Natural killer cell (primary cell): ENCODE data around the gene EPN3. TPM values are rescaled to one million over a fixed set of nuclear protein-coding genes. Genes with fewer than 3 reads are reported as not detected.

Experiments used
- ATAC-seq, 3 donors: fragments of 150-1000 bp in 2 of 3; fragments of 200-7000 bp in 1 of 3; cut with Tn5 transposase; 1 replicate in 1 of 3; 2 replicates in 2 of 3; pipeline ENCODE4 v1.10.0; 2021; ENCODE audit warnings: mild to moderate bottlenecking in 2 of 3, moderate library complexity in 2 of 3
- DNase-seq, 2 donors: peaks; one replicate each; pipeline versions ENCODE4 v3.0.0 to v3.0.0-alpha.2; 2013 to 2021; ENCODE audit warnings: mixed read lengths in 1 of 2
- H3K27ac ChIP-seq: one replicate; pipeline ENCODE4 v1.5.1; 2013; ENCODE audit warnings: mild to moderate bottlenecking, low read length
- H3K27me3 ChIP-seq: one replicate; pipeline ENCODE4 v1.6.1; 2013; ENCODE audit warnings: low read length; ENCODE audit not compliant: control insufficient read depth, insufficient read depth
- H3K36me3 ChIP-seq: one replicate; pipeline ENCODE4 v1.6.1; 2013; ENCODE audit warnings: low read length; ENCODE audit not compliant: control insufficient read depth, insufficient read depth
- H3K4me1 ChIP-seq: one replicate; pipeline ENCODE4 v1.6.1; 2013; ENCODE audit warnings: low read length; ENCODE audit not compliant: control insufficient read depth, insufficient read depth
- H3K4me3 ChIP-seq: one replicate; pipeline ENCODE4 v1.5.1; 2013; ENCODE audit warnings: low read length
- H3K9me3 ChIP-seq: one replicate; pipeline ENCODE4 v1.6.1; 2013; ENCODE audit warnings: low read length; ENCODE audit not compliant: control insufficient read depth, insufficient read depth
- H3K27ac Mint-ChIP-seq, 2 donors: one replicate each; pipeline ENCODE4 v1.8.0; 2022; ENCODE audit warnings: mild to moderate bottlenecking in 2 of 2, mixed read lengths in 2 of 2, moderate library complexity in 1 of 2
- H3K27me3 Mint-ChIP-seq, 2 donors: one replicate each; pipeline ENCODE4 v1.8.0; 2022; ENCODE audit warnings: low read depth in 2 of 2, mixed read lengths in 2 of 2
- H3K36me3 Mint-ChIP-seq: one replicate; pipeline ENCODE4 v1.8.0; 2022; ENCODE audit warnings: mixed read lengths
- H3K4me1 Mint-ChIP-seq, 2 donors: one replicate each; pipeline ENCODE4 v1.8.0; 2022; ENCODE audit warnings: mixed read lengths in 2 of 2
- H3K4me3 Mint-ChIP-seq: one replicate; pipeline ENCODE4 v1.8.0; 2022; ENCODE audit warnings: mild to moderate bottlenecking, moderate library complexity, mixed read lengths
- H3K9me3 Mint-ChIP-seq, 2 donors: one replicate each; pipeline ENCODE4 v1.8.0; 2022; ENCODE audit warnings: mixed read lengths in 2 of 2
- CTCF ChIP-seq: fragments of 200-600 bp; IDR thresholded peaks from one replicate; pipeline ENCODE4 v1.8.0; 2022; ENCODE audit warnings: antibody characterized with exemption
- WGBS: methylation state at CpG from one replicate; pipeline ENCODE4 v1.1.7; 2013; ENCODE audit warnings: missing lambda C conversion rate; ENCODE audit not compliant: insufficient coverage; 5-methylcytosine and 5-hydroxymethylcytosine counted together
- intact Hi-C: fragments of 100-400 bp; cut with micrococcal nuclease; formaldehyde crosslinking; loops from one replicate; pipeline ENCODE4 v1.14.2; 2022
- total RNA-seq, 4 donors: library from RNA; stranded (reverse); fragments of 120-200 nt in 1 of 4; gene quantifications; one replicate each; pipeline versions ENCODE4 v1.2.3 to v1.2.4, GENCODE V29; 2013 to 2022

The EPN3 gene
- total RNA-seq, 3 donors from 2014 or later (not counting 1 experiment from before 2014, with no cell fraction given): not detected

GRCh38 chr17:50565402-50566350 is 33.1 kb downstream of the EPN3 start:
- Mint-ChIP-seq H3K27ac (peak overlapping the region in 1 of 2 donors; percentile 58), H3K9me3 (no peaks in the 10 kb centered on the region), H3K4me3 (no peak overlapping the region), H3K27me3 (peaks cover 53 to 56% of the 10 kb centered on the region in 2 donors), H3K36me3 (no peaks in the 10 kb centered on the region), H3K4me1 (peaks cover 6 to 15% of the 10 kb centered on the region in 2 donors)
- Histone ChIP-seq H3K36me3 (no peaks in the 10 kb centered on the region), H3K4me1 (peaks cover 21% of the 10 kb centered on the region), H3K27me3 (peaks cover 32% of the 10 kb centered on the region), H3K4me3 (no peak overlapping the region), H3K27ac (no peak overlapping the region), H3K9me3 (no peaks in the 10 kb centered on the region)
- intact Hi-C loops: no loop called here
- peak in 1 of 2 donors; percentile 56 for DNase-seq
- TF ChIP-seq CTCF: no peak
- WGBS: 33% methylated on average over 5 of the region's 10 CpGs
- peak in 2 of 3 donors; percentile 31 to 43 for ATAC-seq

GRCh38 chr17:50566886-50567285 is 34.4 kb downstream of the EPN3 start:
- peaks cover 9% of the 10 kb centered on the region for H3K4me1 ChIP-seq
- H3K27me3 Mint-ChIP-seq: peaks cover 53 to 58% of the 10 kb centered on the region in 2 donors
- H3K27ac Mint-ChIP-seq: peak overlapping the region in 1 of 2 donors; percentile 58
- WGBS: 58% methylated on average over 2 of the region's 2 CpGs
- no peak for TF ChIP-seq CTCF
- intact Hi-C loops: no loop called here
- no peaks in the 10 kb centered on the region for H3K36me3 Mint-ChIP-seq
- ATAC-seq (no peak), DNase-seq (no peak)
- H3K27ac ChIP-seq: no peak overlapping the region
- no peaks in the 10 kb centered on the region for H3K9me3 Mint-ChIP-seq
- H3K9me3 ChIP-seq: no peaks in the 10 kb centered on the region
- H3K4me3 Mint-ChIP-seq: no peak overlapping the region
- H3K4me1 Mint-ChIP-seq: peaks cover 6 to 15% of the 10 kb centered on the region in 2 donors
- H3K36me3 ChIP-seq: no peaks in the 10 kb centered on the region
- no peak overlapping the region for H3K4me3 ChIP-seq
- peaks cover 28% of the 10 kb centered on the region for H3K27me3 ChIP-seq

- peaks cover 38 to 52% of the 10 kb centered on the region in 2 donors for H3K27me3 Mint-ChIP-seq
- H3K36me3 Mint-ChIP-seq: no peaks in the 10 kb centered on the region
- peaks cover 0 to 8% of the 10 kb centered on the region in 2 donors for H3K4me1 Mint-ChIP-seq
- no peak for ATAC-seq
- no peak overlapping the region for H3K27ac Mint-ChIP-seq
- DNase-seq: no peak
- no peaks in the 10 kb centered on the region for H3K9me3 Mint-ChIP-seq
- intact Hi-C loops: no loop called here
- Histone ChIP-seq H3K27me3 (peaks cover 12% of the 10 kb centered on the region), H3K4me3 (no peak overlapping the region), H3K9me3 (no peaks in the 10 kb centered on the region), H3K27ac (no peak overlapping the region), H3K36me3 (no peaks in the 10 kb centered on the region), H3K4me1 (no peaks in the 10 kb centered on the region)
- 86% methylated on average over 8 of the region's 12 CpGs for WGBS
- no peak for TF ChIP-seq CTCF
- H3K4me3 Mint-ChIP-seq: no peak overlapping the region
Measured at GRCh38 chr17:50568659-50569058, 36.1 kb downstream of the EPN3 start.
